PC-9 (cell line): ENCODE data around the gene PIK3CB. TPM values are rescaled to one million over a fixed set of nuclear protein-coding genes. Genes with fewer than 3 reads are reported as not detected.

Experiments
- BruUV-seq: library from RNA; stranded (reverse); fragments of 400-500 nt; replicated peaks from 2 replicates; lab custom pipeline; 2021; lab: Mats Ljungman, UMichigan
- CTCF ChIA-PET: fragments of 300-600 bp; sonication (Branson Sonifier 250); formaldehyde crosslinking; loops from one replicate; lab custom pipeline; 2022; ENCODE audit warnings: antibody characterized with exemption; lab: Charles Lee
- POLR2A ChIA-PET: fragments of 300-600 bp; sonication (Branson Sonifier 250); formaldehyde crosslinking; loops from one replicate; lab custom pipeline; 2022; ENCODE audit warnings: antibody characterized with exemption; ENCODE audit not compliant: unreplicated experiment; lab: Charles Lee
- DNase-seq, 2 experiments: peaks; one replicate each; pipeline versions ENCODE4 v3.0.0 to v3.0.0-alpha.2; 2015 to 2022; ENCODE audit warnings: mixed read lengths in 1 of 2
- H2AFZ ChIP-seq: fragments of 200-600 bp; sonication (generic); 2 replicates; pipeline ENCODE4 v1.8.1; 2017; ENCODE audit warnings: antibody characterized with exemption
- H3F3A ChIP-seq: fragments of 200-600 bp; sonication (generic); 2 replicates; pipeline ENCODE4 v1.8.1; 2017; ENCODE audit warnings: antibody characterized with exemption, mild to moderate bottlenecking, low read depth; ENCODE audit not compliant: insufficient read depth
- H3K27ac ChIP-seq: fragments of 200-600 bp; sonication (generic); 2 replicates; pipeline ENCODE4 v1.6.1; 2016; ENCODE audit warnings: mixed run types
- H3K27me3 ChIP-seq: fragments of 200-600 bp; sonication (generic); 2 replicates; pipeline ENCODE4 v1.6.1; 2016; ENCODE audit warnings: low read depth, mixed run types; ENCODE audit not compliant: insufficient read depth
- H3K36me3 ChIP-seq: fragments of 200-600 bp; sonication (generic); 2 replicates; pipeline ENCODE4 v1.6.1; 2016; ENCODE audit warnings: low read depth, mixed run types
- H3K4me1 ChIP-seq: fragments of 200-600 bp; sonication (generic); replicated peaks from 2 replicates; pipeline ENCODE4 v1.6.1; 2016; ENCODE audit warnings: mixed run types; ENCODE audit not compliant: insufficient read depth
- H3K4me2 ChIP-seq: fragments of 200-600 bp; sonication (generic); 2 replicates; pipeline ENCODE4 v1.6.1; 2017; ENCODE audit warnings: mixed run types
- H3K4me3 ChIP-seq: fragments of 200-600 bp; sonication (generic); 2 replicates; pipeline ENCODE4 v1.6.1; 2016; ENCODE audit warnings: mixed run types
- H3K79me2 ChIP-seq: fragments of 200-600 bp; sonication (generic); 2 replicates; pipeline ENCODE4 v1.6.1; 2017; ENCODE audit warnings: low read depth, mixed run types
- H3K9me2 ChIP-seq: fragments of 200-600 bp; sonication (generic); 2 replicates; pipeline ENCODE4 v1.8.1; 2017; ENCODE audit warnings: mild to moderate bottlenecking; ENCODE audit not compliant: insufficient read depth
- H3K9me3 ChIP-seq: fragments of 200-600 bp; sonication (generic); 2 replicates; pipeline ENCODE4 v1.8.1; 2016; ENCODE audit warnings: low read depth; ENCODE audit not compliant: insufficient read depth
- H4K20me1 ChIP-seq: fragments of 200-600 bp; sonication (generic); 2 replicates; pipeline ENCODE4 v1.8.1; 2017; ENCODE audit not compliant: insufficient read depth
- EZH2 ChIP-seq: fragments of 200-600 bp; sonication (generic); IDR thresholded peaks from 2 replicates; pipeline ENCODE4 v1.8.0; 2017; ENCODE audit warnings: antibody characterized with exemption, low read depth
- intact Hi-C: fragments of 100-400 bp; cut with micrococcal nuclease; formaldehyde crosslinking; loops from one replicate; pipeline ENCODE4 v1.10.0; 2022; ENCODE audit not compliant: unreplicated experiment
- total RNA-seq: library from RNA; stranded (reverse); gene quantifications from 2 replicates; pipeline ENCODE4 v1.2.3, GENCODE V29; 2021
- TF ChIP-seq, protein P1 (sequence below): fragments of 200-600 bp; sonication (generic); conservative IDR thresholded peaks from 2 replicates; pipeline ENCODE4 v1.6.1; 2017; ENCODE audit warnings: mixed run types, antibody characterized with exemption, mild to moderate bottlenecking, moderate library complexity

The PIK3CB gene
- total RNA-seq, 1 experiment from 2014 or later = 47.8 TPM

DNA sequence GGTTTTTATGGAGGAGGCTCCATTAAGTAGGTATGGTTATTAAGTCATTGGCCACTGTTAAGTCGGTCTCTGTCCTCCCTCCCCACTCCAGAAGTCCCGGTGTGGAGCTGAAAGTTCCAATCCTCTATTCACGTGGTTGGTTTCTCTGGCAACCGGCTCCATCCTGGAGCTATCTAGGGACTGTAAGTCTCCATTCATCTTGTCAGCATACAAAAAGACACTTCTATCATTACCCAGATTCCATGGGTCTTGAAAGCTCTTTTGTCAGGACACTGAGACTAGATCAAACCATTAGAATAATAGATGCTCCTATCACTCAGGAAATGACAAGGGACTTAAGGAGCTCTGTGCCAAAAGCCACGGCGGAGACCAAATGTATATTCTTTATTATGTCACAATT is 110.3 kb downstream of the PIK3CB start:
- no peak for DNase-seq
- Histone ChIP-seq H3K4me1 (no peaks in the 10 kb centered on the region), H3K27ac (no peak overlapping the region), H3F3A (no peaks in the 10 kb centered on the region), H3K27me3 (no peaks in the 10 kb centered on the region), H3K4me2 (no peak overlapping the region), H3K4me3 (no peak overlapping the region), H4K20me1 (no peaks in the 10 kb centered on the region), H3K9me2 (peaks cover 4% of the 10 kb centered on the region; the same call in 1 of the 2 replicates), H3K79me2 (no peaks in the 10 kb centered on the region), H2AFZ (no peak overlapping the region), H3K36me3 (0 out of 2 replicates have a peak, but pooled peaks cover 3% of the 10 kb centered on the region), H3K9me3 (no peaks in the 10 kb centered on the region)
- CTCF ChIA-PET = no interaction called here
- TF ChIP-seq, protein P1, sequence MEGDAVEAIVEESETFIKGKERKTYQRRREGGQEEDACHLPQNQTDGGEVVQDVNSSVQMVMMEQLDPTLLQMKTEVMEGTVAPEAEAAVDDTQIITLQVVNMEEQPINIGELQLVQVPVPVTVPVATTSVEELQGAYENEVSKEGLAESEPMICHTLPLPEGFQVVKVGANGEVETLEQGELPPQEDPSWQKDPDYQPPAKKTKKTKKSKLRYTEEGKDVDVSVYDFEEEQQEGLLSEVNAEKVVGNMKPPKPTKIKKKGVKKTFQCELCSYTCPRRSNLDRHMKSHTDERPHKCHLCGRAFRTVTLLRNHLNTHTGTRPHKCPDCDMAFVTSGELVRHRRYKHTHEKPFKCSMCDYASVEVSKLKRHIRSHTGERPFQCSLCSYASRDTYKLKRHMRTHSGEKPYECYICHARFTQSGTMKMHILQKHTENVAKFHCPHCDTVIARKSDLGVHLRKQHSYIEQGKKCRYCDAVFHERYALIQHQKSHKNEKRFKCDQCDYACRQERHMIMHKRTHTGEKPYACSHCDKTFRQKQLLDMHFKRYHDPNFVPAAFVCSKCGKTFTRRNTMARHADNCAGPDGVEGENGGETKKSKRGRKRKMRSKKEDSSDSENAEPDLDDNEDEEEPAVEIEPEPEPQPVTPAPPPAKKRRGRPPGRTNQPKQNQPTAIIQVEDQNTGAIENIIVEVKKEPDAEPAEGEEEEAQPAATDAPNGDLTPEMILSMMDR = no peak
- POLR2A ChIA-PET = interaction anchor here (0.5 kb wide), 1 partner anchor 509 kb away, joined by 3 read pairs; no protein-coding TSS in a partner anchor
- no TSS peak for BruUV-seq
- intact Hi-C loops = no loop called here

DNA sequence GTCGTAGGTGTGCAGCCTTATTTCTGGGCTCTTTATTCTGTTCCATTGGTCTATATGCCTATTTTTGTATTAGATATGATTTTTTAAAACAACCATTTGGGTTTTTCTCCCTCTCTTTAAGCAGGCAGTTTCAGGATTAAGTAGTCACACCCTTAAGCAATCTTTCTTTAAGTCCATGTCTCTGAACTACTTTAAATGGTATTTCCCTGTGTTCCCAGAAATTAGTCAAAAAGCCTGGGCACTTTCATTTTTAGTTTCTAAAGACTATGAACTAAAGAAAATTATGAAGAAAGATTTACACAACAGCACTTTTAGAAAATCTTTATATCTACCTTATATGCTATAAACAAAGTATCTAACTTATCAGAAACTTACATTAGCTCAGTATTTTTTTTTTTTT is 115.9 kb downstream of the PIK3CB start:
- no peaks in the 10 kb centered on the region for H3K4me1 ChIP-seq
- intact Hi-C loops = no loop called here
- H3K27me3 ChIP-seq = no peaks in the 10 kb centered on the region
- no TSS peak for BruUV-seq
- POLR2A ChIA-PET = interaction anchor here (0.6 kb wide), 1 partner anchor 135 kb away, joined by 14 read pairs; no protein-coding TSS in a partner anchor
- no peak overlapping the region for H3K4me3 ChIP-seq
- no peak overlapping the region for H3K4me2 ChIP-seq
- no peak for DNase-seq
- no peaks in the 10 kb centered on the region for H4K20me1 ChIP-seq
- H3K9me2 ChIP-seq = no peaks in the 10 kb centered on the region
- H3F3A ChIP-seq = peaks cover 3% of the 10 kb centered on the region; the same call in 1 of the 2 replicates
- no peak overlapping the region for H3K27ac ChIP-seq
- no peak overlapping the region for H2AFZ ChIP-seq
- no peaks in the 10 kb centered on the region for H3K9me3 ChIP-seq
- no peaks in the 10 kb centered on the region for H3K79me2 ChIP-seq
- CTCF ChIA-PET = interaction anchor here (0.6 kb wide), 1 partner anchor 20 kb away, joined by 4 read pairs; no protein-coding TSS in a partner anchor
- TF ChIP-seq, protein P1 = no peak
- no peak for TF ChIP-seq EZH2
- peaks cover 5% of the 10 kb centered on the region; the same call in 1 of the 2 replicates for H3K36me3 ChIP-seq

DNA sequence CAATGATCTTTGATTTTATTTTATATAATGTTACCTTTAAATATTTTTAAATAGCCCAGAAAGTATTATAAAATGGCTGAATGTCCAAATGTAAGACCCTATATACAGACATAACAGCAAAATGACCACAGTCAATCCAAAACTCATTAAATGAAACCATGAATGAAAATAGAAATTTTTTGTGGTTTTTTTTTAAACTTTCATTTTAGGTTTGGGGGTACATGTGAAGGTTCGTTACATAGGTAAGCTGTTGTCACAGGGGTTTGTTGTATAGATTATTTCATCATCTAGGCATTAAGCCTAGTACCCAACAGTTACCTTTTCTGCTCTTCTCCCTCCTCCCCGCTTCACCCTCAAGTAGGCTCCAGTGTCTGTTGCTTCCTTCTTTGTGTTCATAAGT is 117.4 kb downstream of the PIK3CB start:
- no peak for DNase-seq
- Histone ChIP-seq H3K4me1 (no peaks in the 10 kb centered on the region), H3K9me3 (no peaks in the 10 kb centered on the region), H3K79me2 (no peaks in the 10 kb centered on the region), H3K36me3 (peaks cover 5% of the 10 kb centered on the region; the same call in 1 of the 2 replicates), H4K20me1 (no peaks in the 10 kb centered on the region), H3K9me2 (no peaks in the 10 kb centered on the region), H3K27ac (no peak overlapping the region), H3K4me2 (no peak overlapping the region), H3K4me3 (no peak overlapping the region), H3F3A (peaks cover 3% of the 10 kb centered on the region; the same call in 1 of the 2 replicates), H2AFZ (no peak overlapping the region), H3K27me3 (no peaks in the 10 kb centered on the region)
- BruUV-seq = no TSS peak
- POLR2A ChIA-PET = interaction anchor here (0.6 kb wide), 1 partner anchor 147 kb away, joined by 3 read pairs; no protein-coding TSS in a partner anchor
- TF ChIP-seq, protein P1 = no peak
- TF ChIP-seq EZH2 = no peak
- CTCF ChIA-PET = no interaction called here
- intact Hi-C loops = no loop called here
